HG03139 (cell line): Measurements from ENCODE around the gene CABLES2.

Experiments used
- ATAC-seq: cut with Tn5 transposase; IDR thresholded peaks from one replicate; pipeline ENCODE4 v1.9.1; 2021; ENCODE audit not compliant: unreplicated experiment

CABLES2 gene, protein sequence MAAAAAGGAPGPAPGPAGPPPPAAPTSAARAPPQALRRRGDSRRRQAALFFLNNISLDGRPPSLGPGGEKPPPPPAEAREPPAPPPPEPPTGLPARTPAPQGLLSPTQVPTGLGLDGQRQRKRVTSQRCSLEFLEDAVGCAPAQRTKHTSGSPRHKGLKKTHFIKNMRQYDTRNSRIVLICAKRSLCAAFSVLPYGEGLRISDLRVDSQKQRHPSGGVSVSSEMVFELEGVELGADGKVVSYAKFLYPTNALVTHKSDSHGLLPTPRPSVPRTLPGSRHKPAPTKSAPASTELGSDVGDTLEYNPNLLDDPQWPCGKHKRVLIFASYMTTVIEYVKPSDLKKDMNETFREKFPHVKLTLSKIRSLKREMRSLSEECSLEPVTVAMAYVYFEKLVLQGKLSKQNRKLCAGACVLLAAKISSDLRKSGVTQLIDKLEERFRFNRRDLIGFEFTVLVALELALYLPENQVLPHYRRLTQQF

DNA sequence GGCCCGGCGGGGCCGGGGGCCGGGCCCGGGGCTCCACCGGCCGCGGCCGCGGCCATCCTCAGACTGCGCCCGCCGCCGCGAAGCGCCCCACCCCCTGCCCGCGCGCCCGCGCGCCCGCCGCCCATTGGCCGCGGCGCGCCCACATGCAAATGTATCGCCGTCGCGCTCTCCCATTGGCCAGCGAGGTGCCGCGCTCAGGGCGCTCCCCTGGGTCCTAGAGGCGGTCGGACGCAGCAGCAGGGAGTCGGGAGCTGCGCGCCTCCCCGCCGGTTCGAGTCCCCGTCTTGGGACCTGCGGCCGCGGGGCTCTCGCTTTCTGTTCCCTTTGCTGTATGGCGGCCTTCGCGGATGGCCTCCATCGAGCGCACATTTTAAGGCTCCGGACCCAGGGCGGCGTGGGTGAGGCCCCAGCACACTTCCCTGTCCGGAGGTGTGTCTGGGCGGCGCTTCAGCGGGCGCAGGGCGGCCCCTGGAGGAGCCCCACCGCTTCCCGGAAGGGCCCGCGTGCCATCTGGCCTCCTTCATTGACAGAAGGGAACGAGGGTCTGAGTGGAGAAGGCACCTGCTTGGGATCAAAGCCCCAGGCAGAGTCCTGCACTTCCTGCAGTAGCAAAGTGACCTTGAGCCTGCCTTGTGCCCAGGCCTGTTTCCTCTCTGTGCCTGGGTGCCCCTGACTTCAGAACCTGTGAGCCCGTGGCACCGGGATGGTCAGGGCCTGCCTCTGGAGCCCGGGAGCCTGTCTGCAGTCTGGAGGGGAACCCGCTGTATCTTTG, at the start of gene CABLES2:
Gene CABLES2 (minus strand): TSS at position 65 of the 772 bp plus-strand sequence. CDS start 9 bp downstream, at position 56.
- peak; percentile 81 for ATAC-seq

DNA sequence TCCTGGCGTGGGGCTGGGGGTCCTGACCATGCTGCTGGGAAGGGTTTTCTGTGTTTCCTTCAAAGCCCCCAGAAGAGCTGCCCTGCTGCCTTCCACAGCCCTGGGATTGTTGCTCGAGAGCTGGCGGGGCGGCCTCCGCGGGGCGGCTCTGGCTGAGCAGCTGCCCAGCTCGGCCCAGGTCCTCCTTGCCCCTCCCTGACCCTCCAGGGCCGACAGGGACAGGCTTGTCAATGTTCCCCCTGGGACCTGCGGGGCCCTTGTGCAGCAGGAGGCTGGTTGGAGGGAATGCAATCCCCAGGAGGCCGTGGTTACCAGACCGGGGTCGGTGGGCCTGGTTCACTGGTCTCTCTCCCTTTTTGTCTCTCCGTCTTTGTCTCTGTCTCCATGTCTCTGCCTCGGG, 48.8 kb upstream of the CABLES2 start:
- no peak for ATAC-seq

DNA sequence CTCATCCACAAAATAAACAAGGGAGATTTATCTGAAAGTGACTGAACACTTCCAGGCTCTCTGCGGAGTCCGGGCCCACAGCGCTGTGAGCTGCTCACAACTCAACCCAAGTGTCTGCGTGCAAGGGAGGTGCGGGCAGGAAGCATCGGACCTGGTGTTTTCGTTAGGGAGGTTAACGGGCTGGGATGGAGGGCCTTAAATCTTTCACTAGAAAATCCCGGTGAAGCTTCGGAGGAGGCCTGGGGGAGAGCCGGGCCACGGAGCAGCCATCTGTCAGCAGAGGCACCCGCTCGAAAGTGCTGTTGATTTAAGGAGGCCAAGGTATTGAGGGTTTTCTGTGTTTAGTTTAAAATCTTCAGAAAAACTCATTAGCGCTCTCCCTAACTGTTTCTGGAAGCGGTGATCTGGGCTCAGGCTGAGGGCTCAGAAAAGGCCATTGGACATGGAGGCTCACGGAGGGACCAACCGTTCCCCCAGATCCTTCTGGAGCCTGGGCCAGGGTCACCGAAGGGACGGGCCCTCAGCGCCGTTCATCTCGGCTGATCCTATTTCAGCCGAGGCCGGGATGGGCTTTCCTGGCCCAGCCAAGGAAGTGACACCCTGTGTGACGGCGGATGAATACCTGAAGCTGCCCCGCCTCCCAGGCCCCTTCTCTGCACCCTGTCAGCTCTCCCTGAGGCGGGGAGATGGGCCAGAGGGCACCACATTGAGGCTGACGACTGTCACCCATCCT, 48.0 kb upstream of the CABLES2 start:
- no peak for ATAC-seq

DNA sequence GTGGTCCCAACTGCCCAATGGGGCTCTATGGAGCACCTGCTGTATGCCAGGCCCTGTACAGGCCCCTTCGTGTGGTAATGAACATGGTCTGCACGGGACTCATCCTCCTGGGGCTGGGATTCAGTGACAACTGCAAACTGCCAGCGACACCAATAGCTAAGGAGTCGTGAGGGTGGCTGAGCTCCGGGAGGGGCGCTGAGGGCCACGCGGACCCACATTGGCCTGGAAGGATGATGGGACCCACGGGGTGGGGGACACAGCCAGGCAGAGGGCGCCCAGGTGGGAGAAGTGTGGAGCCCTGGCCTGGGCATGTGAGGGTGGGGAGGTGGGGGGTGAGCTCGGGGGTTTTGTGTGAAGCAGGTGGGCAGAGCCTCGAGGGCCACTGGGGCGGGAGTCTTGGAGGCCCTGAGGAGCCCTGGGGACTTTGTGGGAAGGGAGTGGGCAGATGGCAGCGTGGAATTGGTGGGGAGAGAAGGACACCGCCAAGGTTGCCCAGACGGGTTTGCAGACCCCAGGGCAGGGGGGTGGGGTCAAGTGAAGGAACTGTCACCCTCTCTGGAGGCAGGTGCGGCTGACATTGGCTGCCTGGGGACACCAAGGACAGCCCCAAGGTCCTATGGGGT, 46.2 kb upstream of the CABLES2 start:
- no peak for ATAC-seq

DNA sequence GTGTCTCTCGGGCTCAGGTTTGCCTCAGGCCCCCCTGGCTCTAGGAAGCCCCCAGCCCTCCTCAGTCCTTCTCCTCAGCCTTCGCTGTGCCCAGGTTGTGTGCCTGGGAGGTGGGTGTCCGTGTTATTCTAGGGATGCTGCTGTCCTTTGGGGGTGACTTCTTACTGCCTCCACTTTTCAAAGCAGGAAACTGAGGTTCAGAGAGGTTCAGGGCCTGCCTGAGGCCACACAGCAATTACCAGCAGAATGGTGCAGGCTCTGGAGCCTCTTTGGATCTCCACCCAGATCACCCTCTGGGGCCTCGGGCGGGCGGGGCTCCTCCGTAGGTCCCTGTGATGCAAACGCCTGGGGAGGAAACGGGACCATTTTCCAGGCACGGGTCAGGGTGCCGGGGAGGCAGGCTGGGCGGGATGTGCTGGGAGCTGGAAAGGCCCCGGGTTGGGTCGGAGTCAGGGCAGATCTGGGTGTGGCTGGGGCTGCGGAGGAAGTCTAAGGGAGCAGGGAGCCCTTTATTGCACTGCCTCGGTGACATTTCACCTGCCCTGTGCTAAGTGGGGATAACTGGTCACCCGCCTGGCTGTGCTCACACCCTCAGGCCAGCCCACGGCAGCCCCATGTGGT, 45.5 kb upstream of the CABLES2 start:
- no peak for ATAC-seq

DNA sequence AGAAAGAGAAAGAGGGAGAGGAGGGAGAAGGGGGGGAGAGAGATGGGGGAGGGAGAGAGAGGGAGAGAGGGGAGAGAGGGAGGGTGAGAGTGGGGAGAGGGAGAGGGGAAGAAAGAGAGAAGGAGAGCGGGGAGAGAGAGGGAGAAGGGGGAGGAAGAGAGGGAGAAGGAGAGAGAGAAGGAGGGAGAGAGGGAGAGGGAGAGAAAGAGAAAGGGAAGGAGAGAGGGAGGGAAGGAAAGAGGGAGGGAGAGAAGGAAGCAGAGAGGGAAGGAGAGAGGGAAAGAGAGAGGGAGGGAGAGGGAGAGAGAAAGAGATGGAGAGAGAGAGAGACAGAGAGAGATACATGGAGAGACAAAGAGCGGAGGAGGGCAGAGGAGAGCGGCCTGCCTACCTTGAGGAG, 44.9 kb upstream of the CABLES2 start:
- ATAC-seq = no peak

DNA sequence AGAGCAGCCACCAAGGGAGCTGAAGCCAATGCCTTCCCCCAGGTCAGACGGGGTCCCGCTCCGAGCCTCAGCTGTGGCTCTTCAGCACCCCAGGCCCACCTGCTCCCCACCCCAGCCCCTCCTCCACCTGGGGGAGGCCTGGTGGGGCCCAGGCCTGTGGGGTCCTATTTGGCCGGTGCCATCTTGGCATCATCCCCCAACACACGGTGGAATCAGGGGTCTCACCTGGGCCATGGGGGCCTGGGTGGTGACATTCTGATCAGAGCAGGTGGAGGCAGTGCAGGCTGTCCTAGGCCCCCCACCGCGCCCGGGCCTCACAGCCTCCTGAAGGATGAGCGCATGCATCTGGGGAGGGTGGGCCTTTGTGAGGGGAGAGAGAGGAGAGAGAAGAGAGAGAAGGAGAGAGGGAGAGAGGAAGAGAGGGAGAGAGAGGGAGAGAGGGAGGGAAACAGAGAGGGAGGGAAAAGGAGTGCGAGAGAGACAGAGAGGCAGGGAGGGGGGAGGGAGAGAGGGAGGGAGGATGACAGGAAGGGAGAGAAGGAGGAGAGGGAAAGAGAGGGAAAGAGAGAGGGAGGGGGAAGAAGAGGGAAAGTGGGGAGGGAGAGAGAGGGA, 44.2 kb upstream of the CABLES2 start:
- no peak for ATAC-seq

DNA sequence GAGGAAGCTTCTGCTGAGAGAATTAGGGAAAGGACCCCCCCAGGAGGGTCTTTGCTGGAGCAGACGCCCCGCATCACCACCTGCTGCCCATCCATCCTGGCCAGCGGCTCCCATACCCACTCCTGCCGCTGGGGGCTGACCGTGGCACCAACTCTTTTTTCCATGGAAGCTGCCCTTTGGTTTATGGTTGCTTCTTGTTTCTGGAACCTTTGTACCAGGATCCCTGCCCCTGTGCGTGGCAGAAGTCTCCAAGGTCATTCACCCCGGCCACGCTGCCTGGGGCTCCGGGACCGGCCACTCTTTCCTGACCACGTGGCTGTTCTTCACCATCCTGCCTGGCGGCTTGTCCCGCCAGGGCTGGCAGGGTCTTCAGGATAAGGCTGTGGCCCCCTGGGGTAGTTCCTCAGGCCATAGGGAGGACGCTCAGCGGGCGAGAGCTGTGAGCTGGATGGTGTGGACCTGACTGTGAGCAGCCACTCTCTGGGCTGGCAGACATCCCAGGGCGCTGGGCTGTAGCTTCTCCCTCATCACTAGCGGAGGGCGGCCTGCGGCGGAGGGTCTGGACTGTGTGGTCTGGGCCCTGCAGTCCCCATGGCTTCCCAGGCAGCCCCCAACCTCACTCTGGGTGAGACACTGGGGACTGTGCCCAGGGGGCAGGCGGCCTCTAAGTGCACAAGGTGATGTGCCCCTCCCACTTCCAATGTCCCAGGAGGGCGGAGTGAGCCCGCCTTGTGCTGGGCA, 43.0 kb upstream of the CABLES2 start:
- no peak for ATAC-seq

DNA sequence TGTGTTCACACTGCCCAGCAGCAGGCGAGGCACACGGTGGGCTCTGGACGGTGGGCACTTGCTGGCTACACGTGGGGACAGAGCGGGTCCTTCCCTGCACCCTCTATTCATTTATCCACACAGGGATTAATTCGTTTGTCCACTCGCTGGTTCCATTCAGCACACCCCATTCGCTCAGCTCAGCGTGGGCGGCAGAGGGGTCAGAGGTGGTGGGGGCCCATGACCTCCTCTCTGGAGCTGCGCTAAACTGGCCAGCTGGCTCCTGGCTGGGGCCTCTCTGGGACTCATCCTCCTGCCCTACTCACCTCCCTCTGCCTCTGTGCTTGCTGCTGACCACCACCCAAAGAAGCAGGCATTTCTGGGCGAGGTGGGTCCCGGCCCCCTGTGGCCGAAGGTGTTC, 41.7 kb upstream of the CABLES2 start:
- no peak for ATAC-seq

DNA sequence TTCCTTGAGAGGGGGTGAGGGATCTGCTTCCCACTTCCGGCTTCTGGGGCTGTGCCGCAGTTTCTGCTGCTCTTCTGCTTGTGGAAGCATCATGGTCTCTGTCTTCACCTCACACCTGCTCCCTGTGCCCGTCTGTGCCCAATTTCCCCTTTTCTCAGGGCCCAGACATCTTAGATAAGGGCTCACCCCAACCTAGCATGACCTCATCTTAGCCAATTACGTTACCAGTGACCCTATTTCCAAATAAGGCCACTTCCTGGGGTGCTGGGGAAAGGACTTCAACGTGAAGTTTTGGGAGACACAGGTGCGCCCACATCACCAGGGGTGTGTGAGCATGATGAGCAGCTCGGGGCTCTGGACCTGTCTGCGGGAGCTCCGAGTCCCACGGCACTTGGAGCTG, 41.0 kb upstream of the CABLES2 start:
- no peak for ATAC-seq

DNA sequence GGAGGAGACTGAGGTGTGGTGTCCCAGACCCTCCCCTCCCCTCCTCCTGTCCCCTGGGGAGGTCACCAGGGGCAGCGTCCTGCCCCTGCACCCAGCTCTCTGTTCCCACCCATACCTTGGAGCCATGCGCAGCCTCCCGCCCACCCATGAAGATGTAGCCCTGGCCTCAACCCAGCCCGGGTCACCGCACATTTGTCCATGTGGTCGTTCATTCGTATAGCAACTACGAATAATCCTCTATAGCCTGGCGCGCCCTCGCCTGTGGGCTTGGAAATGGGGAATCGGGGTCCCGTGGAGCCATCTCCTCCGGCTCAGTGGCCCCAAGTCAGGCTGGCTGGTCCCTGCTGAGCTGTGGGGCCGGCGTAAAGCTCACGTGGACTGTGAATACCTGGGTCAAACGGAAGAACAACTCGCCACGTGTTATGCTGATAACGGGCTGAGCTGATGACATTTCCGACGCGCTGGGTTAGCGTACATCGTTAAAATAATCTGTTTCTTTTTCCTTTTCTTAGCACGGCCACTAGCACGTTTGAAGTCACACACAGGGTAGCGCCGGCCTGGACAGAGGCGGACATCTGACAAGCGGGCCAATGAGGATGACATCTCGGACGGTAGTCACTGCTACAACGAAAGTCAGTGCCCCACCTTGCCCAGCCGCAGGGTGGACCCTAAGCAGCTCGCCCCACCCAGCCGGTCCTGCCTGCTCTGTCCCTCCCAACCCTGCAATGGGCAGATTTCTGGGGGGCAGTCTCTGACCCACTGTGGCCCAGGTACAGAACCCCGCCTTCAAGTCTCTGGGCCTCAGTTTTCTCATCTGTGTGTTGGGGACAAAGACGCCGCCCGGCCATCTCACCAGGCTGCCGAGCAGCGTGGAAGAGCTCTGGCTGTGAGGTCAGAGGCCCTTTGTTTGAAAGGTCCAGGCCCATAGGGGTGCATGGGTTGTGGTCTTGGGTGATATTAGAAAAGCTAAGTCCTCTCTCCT, 40.1 kb upstream of the CABLES2 start:
- no peak for ATAC-seq

DNA sequence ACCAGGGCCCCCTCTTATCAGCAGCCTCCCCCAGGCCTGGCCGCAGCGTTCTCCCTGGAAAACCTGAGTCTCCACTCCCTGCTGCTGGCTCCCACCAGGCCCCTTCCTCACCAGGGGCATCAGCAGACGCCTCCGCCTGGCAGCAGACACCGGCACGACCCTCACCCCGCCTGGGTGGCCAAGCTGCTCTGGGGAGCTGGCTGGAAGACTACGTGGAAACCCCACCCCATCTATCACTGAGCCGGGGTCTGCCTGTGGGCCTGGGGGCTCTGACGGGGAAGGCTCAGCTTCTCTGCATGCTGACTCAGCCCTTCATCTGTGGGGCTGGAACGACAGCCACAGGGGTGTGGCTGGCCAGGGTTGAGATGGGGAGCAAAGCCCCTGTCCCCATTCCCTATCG, 39.4 kb upstream of the CABLES2 start:
- ATAC-seq = no peak

DNA sequence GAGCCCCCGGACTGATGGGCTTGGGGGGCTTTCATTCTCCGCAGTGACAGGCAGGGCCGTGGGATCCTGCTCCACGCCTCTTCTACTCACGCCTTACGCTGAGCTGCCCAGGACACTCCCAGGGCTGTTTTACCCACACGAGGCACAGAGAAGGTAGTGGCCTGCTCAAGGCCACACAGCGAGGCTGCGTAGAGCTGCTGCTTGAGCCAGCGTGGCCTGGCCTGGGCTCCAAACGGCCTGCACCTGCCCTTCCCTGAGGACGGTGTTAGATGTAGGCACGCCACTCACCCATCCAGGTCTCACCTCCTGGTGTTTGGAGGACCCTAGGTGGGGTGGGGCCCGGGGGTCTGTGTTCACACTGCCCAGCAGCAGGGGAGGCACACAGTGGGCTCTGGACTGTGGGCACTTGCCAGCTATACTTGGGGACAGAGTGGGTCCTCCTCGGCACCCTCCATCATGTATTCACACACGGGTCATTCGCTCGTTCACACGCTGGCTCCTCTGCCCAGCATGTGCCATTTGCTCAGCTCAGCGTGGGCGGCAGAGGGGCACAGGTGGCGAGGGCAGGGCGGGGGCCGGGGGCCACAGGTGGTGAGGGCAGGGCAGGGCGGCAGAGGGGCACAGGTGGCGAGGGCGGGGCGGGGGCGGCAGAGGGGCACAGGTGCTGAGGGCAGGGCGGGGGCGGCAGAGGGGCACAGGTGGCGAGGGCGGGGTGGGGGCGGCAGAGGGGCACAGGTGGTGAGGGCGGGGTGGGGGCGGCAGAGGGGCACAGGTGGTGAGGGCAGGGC, 38.7 kb upstream of the CABLES2 start:
- no peak for ATAC-seq

DNA sequence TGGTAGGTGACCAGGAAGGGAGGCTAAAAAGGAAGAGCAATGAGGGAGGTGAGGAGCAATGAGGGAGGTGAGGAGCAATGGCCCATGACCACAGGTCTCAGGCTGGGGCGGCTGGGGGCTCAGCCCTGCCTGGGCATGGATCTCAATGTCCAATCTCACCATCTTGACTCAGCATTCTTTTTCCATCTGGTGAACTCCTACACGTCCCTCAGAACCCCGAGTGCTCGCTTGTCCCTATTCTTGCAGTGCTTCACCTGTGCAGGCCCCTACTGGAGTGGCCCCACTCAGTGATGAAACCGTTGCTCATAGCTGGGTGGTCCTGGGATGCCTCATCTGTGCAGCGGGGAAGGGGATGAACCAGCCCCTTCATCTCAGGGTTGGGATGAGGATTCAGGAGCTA, 37.2 kb upstream of the CABLES2 start:
- no peak for ATAC-seq

DNA sequence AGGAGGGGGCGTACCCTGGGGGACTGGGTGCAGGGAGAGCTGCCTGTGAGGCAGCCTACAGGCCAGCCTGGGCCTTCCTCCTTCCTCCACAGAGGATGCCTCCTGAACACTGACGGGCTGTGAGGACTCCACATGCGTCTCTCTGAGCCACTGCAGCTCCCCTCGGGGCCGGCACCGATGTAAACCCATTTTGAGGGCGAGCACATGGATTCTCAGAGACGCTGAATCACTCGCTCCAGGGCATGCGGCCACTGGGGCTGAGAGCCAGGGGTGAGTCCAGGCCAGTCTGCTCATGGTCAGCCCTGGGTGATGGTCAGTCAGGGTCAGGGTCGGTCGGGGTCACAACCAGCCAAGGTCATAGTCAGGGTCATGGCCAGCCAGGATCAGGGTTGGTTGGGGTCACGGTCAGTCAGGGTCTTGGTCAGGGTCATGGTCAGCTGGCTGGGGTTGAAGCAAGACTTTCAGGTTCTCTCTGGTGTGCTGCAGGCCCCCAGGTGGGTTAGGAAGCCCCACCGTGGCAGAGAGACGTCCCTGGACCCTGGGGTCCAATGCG, 35.0 kb upstream of the CABLES2 start:
- no peak for ATAC-seq

DNA sequence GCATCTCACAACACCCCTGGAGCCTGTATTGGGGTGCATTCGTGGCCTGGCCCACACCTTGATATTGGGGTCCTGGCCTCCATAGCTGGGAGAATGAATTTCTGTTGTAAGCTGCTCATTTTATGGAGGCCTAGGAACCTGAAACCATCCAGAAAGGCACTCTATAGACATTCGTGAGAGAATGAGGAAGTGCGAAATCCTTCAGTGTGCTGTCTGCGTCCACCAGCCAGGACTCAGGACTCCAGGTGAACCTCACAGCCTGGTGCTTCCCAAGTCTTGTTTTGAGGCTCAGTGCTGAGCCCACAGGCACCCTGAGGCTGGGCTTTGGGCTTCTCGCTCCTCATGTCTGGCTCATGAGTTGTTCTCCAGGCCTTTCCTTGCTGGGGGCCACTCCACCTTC, 32.1 kb upstream of the CABLES2 start:
- no peak for ATAC-seq

DNA sequence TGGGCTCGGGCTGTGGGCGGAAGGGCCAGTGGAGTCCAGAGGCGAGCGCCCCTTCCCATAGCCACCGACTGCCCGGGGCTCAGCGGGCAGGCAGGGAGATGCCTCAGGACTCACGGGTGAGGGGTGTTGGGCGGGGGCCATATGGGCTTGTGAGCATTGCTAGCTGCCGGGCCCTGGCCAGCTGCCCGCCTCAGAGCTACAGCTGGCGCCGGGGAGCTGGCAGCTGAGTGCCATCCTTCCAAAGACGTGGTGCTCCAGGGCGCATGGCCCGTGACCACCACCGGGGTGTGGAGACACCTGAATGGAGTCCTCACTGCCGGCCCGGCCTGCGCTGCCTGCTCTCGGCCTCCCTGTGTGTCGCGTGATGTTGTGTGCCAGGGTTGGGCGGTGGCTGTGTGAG, 30.8 kb upstream of the CABLES2 start:
- no peak for ATAC-seq
